IMR-90 (cell line): Measurements from ENCODE around the gene TTLL11. TPM values are rescaled to one million over a fixed set of nuclear protein-coding genes. Genes with fewer than 3 reads are reported as not detected.

Source experiments
- ATAC-seq: fragments of 200-7000 bp; cut with Tn5 transposase; 2 replicates; pipeline ENCODE4 v1.9.1; 2020; ENCODE audit warnings: low read depth, mild to moderate bottlenecking, moderate library complexity
- BruUV-seq: library from RNA; stranded (reverse); fragments of 400-500 nt; replicated peaks from 2 replicates; lab custom pipeline; 2021; lab: Mats Ljungman, UMichigan
- CTCF ChIA-PET: fragments of 300-600 bp; formaldehyde crosslinking; extraction: SDS; loops from one replicate; lab custom pipeline; 2021; ENCODE audit warnings: antibody characterized with exemption; lab: Yijun Ruan, JAX
- POLR2A ChIA-PET: fragments of 300-600 bp; sonication (Branson Sonifier 250); formaldehyde crosslinking; loops from one replicate; lab custom pipeline; 2022; ENCODE audit warnings: antibody characterized with exemption; ENCODE audit not compliant: unreplicated experiment; lab: Charles Lee
- DNase-seq: peaks from one replicate; pipeline ENCODE4 v3.0.0; 2013
- H2AFZ ChIP-seq: replicated peaks from 2 replicates; pipeline ENCODE3; 2013; ENCODE audit warnings: low read length, mild to moderate bottlenecking; ENCODE audit not compliant: poor library complexity
- H2AK5ac ChIP-seq: 2 replicates; pipeline ENCODE4 v1.6.1; 2013; ENCODE audit warnings: low read depth, low read length, inconsistent platforms
- H2AK9ac ChIP-seq: replicated peaks from 2 replicates; pipeline ENCODE3; 2013; ENCODE audit warnings: mild to moderate bottlenecking, low read depth, low read length, moderate library complexity; ENCODE audit not compliant: poor library complexity
- H2BK120ac ChIP-seq: 2 replicates; pipeline ENCODE4 v1.6.1; 2013; ENCODE audit warnings: low read depth, low read length, inconsistent platforms
- H2BK15ac ChIP-seq: 3 replicates; pipeline ENCODE4 v1.6.1; 2013; ENCODE audit warnings: low read depth, low read length, inconsistent platforms
- H2BK20ac ChIP-seq: 2 replicates; pipeline ENCODE4 v1.6.1; 2013; ENCODE audit warnings: low read depth, mild to moderate bottlenecking, inconsistent platforms, low read length, moderate library complexity
- H2BK5ac ChIP-seq: 2 replicates; pipeline ENCODE4 v1.6.1; 2013; ENCODE audit warnings: mild to moderate bottlenecking, low read depth, low read length, inconsistent platforms; ENCODE audit not compliant: poor library complexity, severe bottlenecking
- H3K14ac ChIP-seq: replicated peaks from 2 replicates; pipeline ENCODE4 v1.6.1; 2013; ENCODE audit warnings: low read depth, low read length, inconsistent platforms
- H3K18ac ChIP-seq: 2 replicates; pipeline ENCODE4 v1.6.1; 2013; ENCODE audit warnings: low read depth, low read length, control low read depth
- H3K23ac ChIP-seq: 2 replicates; pipeline ENCODE4 v1.6.1; 2013; ENCODE audit warnings: low read depth, low read length, inconsistent platforms
- H3K27ac ChIP-seq: 2 replicates; pipeline ENCODE4 v1.5.1; 2013; ENCODE audit warnings: mild to moderate bottlenecking, control low read depth, low read length; ENCODE audit not compliant: insufficient read depth
- H3K27me3 ChIP-seq: 2 replicates; pipeline ENCODE4 v1.6.1; 2013; ENCODE audit warnings: low read length; ENCODE audit not compliant: control insufficient read depth, insufficient read depth
- H3K36me3 ChIP-seq: 2 replicates; pipeline ENCODE4 v1.6.1; 2013; ENCODE audit warnings: low read length, mixed read lengths; ENCODE audit not compliant: control insufficient read depth, insufficient read depth
- H3K4ac ChIP-seq: 2 replicates; pipeline ENCODE4 v1.6.1; 2013; ENCODE audit warnings: low read depth, low read length, inconsistent platforms
- H3K4me1 ChIP-seq: 2 replicates; pipeline ENCODE4 v1.6.1; 2013; ENCODE audit warnings: low read length, mixed read lengths; ENCODE audit not compliant: control insufficient read depth, insufficient read depth
- H3K4me2 ChIP-seq: 2 replicates; pipeline ENCODE4 v1.6.1; 2013; ENCODE audit warnings: low read depth, mild to moderate bottlenecking, control low read depth, low read length, moderate library complexity
- H3K4me3 ChIP-seq: 2 replicates; pipeline ENCODE4 v1.5.1; 2013; ENCODE audit warnings: low read depth, mild to moderate bottlenecking, control low read depth, low read length, moderate library complexity; ENCODE audit not compliant: insufficient read depth
- H3K56ac ChIP-seq: 2 replicates; pipeline ENCODE4 v1.6.1; 2013; ENCODE audit warnings: low read length, inconsistent platforms; ENCODE audit not compliant: insufficient read depth; ENCODE audit errors: extremely low read depth
- H3K79me1 ChIP-seq, 2 experiments: 2 replicates each; pipeline ENCODE4 v1.6.1; 2013; ENCODE audit warnings: low read length in 2 of 2, inconsistent platforms in 1 of 2, low read depth in 1 of 2
- H3K9ac ChIP-seq: 2 replicates; pipeline ENCODE4 v1.6.1; 2013; ENCODE audit warnings: low read depth, low read length, control low read depth
- H3K9me1 ChIP-seq: 2 replicates; pipeline ENCODE4 v1.6.1; 2013; ENCODE audit warnings: low read length, inconsistent platforms; ENCODE audit not compliant: insufficient read depth
- H3K9me3 ChIP-seq: 2 replicates; pipeline ENCODE4 v1.6.1; 2013; ENCODE audit warnings: low read length; ENCODE audit not compliant: control insufficient read depth, insufficient read depth
- H4K20me1 ChIP-seq: 2 replicates; pipeline ENCODE4 v1.6.1; 2013; ENCODE audit warnings: low read length, inconsistent platforms; ENCODE audit not compliant: insufficient read depth
- H4K5ac ChIP-seq: 2 replicates; pipeline ENCODE4 v1.6.1; 2013; ENCODE audit warnings: mild to moderate bottlenecking, low read depth, low read length, control low read depth
- H4K8ac ChIP-seq, 2 experiments: 2 replicates each; pipeline ENCODE4 v1.6.1; 2013; ENCODE audit warnings: low read depth in 2 of 2, low read length in 2 of 2, control low read depth in 1 of 2, inconsistent platforms in 1 of 2
- H4K91ac ChIP-seq: 2 replicates; pipeline ENCODE4 v1.6.1; 2013; ENCODE audit warnings: low read depth, low read length, inconsistent platforms; ENCODE audit not compliant: insufficient read depth
- BHLHE40 ChIP-seq: fragments of 150-350 bp; IDR thresholded peaks from 2 replicates; pipeline ENCODE4 v1.6.1; 2016; ENCODE audit warnings: mild to moderate bottlenecking, low read depth, low read length
- CHD1 ChIP-seq: IDR thresholded peaks from 2 replicates; pipeline ENCODE4 v1.6.1; 2012; ENCODE audit warnings: low read depth, low read length, improper control_type of control experiment
- MAFK ChIP-seq: IDR thresholded peaks from 2 replicates; pipeline ENCODE4 v1.6.1; 2012; ENCODE audit warnings: low read depth, low read length, improper control_type of control experiment
- MXI1 ChIP-seq: IDR thresholded peaks from 2 replicates; pipeline ENCODE4 v1.6.1; 2012; ENCODE audit warnings: low read depth, mild to moderate bottlenecking, low read length, moderate library complexity, borderline replicate concordance
- POLR2A ChIP-seq: IDR thresholded peaks from 2 replicates; pipeline ENCODE4 v1.6.1; 2012; ENCODE audit warnings: mild to moderate bottlenecking, low read depth, low read length
- WGBS, 2 experiments: methylation state at CpG; one replicate each; pipeline versions ENCODE4 v1.1.5 to v1.1.7; 2013; ENCODE audit warnings: missing lambda C conversion rate in 2 of 2; ENCODE audit not compliant: insufficient read length in 1 of 2; ENCODE audit errors: extremely low coverage in 2 of 2; 5-methylcytosine and 5-hydroxymethylcytosine counted together
- dilution Hi-C: fragments of 300-500 bp; cut with HindIII; formaldehyde crosslinking; loops from one replicate; pipeline ENCODE4 v1.14.3; 2018; ENCODE audit warnings: low sequenced_read_pairs; ENCODE audit not compliant: unreplicated experiment
- in situ Hi-C: fragments of 300-500 bp; cut with MboI; formaldehyde crosslinking; loops from 3 replicates; pipeline ENCODE4 v1.14.3; 2019; ENCODE audit warnings: low sequenced_read_pairs, inconsistent platforms, mixed read lengths
- intact Hi-C: fragments of 100-400 bp; cut with micrococcal nuclease; formaldehyde crosslinking; loops from 2 replicates; pipeline ENCODE4 v1.10.0; 2022
- polyA plus RNA-seq, 3 experiments: library from polyadenylated mRNA; depleted of rRNA; stranded (reverse); fragments of >200 nt; gene quantifications; 2 replicates each; pipeline ENCODE4 v1.2.3, GENCODE V29; 2012; ENCODE audit warnings: low replicate concordance in 1 of 3
- total RNA-seq: library from RNA; depleted of rRNA; stranded (reverse); fragments of >200 nt; gene quantifications from 2 replicates; pipeline ENCODE4 v1.2.3, GENCODE V29; 2012
- TF ChIP-seq, protein P1 (sequence below): conservative IDR thresholded peaks from 2 replicates; pipeline ENCODE4 v1.5.1; 2012; ENCODE audit warnings: mild to moderate bottlenecking, low read depth, low read length, improper control_type of control experiment

Gene TTLL11
- total and polyA plus RNA-seq, 2 of the 4 experiments (the other 2 are of a cell fraction), result 2.0 to 4.6 TPM

GRCh38 chr9:122040561-122041242 lies 52.4 kb downstream of the TTLL11 start:
- Histone ChIP-seq H3K23ac (no peak overlapping the region), H3K14ac (no peak overlapping the region), H3K4me1 (peaks cover 5% of the 10 kb centered on the region), H3K79me1 (peaks cover 3 to 13% of the 10 kb centered on the region in 2 experiments; a peak in 2 of 4 replicates), H3K56ac (no peak overlapping the region), H3K18ac (no peak overlapping the region), H4K91ac (no peak overlapping the region), H3K4me2 (no peak overlapping the region), H3K9me3 (no peaks in the 10 kb centered on the region), H2BK15ac (no peak overlapping the region), H4K5ac (no peak overlapping the region), H3K9me1 (peaks cover 8% of the 10 kb centered on the region), H2BK20ac (no peak overlapping the region), H2BK5ac (no peak overlapping the region), H3K9ac (no peak overlapping the region), H3K36me3 (no peaks in the 10 kb centered on the region), H4K20me1 (no peaks in the 10 kb centered on the region), H3K27me3 (no peaks in the 10 kb centered on the region), H2AK9ac (no peak overlapping the region), H2BK120ac (no peak overlapping the region), H2AK5ac (no peak overlapping the region), H2AFZ (no peak overlapping the region), H4K8ac (no peak overlapping the region), H3K4ac (no peak overlapping the region), H3K27ac (no peak overlapping the region), H3K4me3 (no peak overlapping the region)
- TF ChIP-seq MXI1 (no peak), POLR2A (no peak), BHLHE40 (no peak), CHD1 (no peak), MAFK (no peak)
- TF ChIP-seq, protein P1, sequence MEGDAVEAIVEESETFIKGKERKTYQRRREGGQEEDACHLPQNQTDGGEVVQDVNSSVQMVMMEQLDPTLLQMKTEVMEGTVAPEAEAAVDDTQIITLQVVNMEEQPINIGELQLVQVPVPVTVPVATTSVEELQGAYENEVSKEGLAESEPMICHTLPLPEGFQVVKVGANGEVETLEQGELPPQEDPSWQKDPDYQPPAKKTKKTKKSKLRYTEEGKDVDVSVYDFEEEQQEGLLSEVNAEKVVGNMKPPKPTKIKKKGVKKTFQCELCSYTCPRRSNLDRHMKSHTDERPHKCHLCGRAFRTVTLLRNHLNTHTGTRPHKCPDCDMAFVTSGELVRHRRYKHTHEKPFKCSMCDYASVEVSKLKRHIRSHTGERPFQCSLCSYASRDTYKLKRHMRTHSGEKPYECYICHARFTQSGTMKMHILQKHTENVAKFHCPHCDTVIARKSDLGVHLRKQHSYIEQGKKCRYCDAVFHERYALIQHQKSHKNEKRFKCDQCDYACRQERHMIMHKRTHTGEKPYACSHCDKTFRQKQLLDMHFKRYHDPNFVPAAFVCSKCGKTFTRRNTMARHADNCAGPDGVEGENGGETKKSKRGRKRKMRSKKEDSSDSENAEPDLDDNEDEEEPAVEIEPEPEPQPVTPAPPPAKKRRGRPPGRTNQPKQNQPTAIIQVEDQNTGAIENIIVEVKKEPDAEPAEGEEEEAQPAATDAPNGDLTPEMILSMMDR, result no peak
- POLR2A ChIA-PET, result no interaction called here
- in situ Hi-C loops (no loop called here), dilution Hi-C loops (no loop called here), intact Hi-C loops (no loop called here)
- no TSS peak for BruUV-seq
- ATAC-seq, result no peak
- WGBS, 2 experiments, result no CpG with 5 or more reads among the region's 1 CpG
- CTCF ChIA-PET, result interaction anchor here (0.6 to 1.1 kb wide), 2 partner anchors 55 to 194 kb away, joined by 3 read pairs; no protein-coding TSS in a partner anchor
- DNase-seq, result no peak
